Measurements from ENCODE around the gene IL34.

IL34 gene

GRCh38 chr16:70689970-70690891 lies 43.9 kb downstream of the IL34 start:
- DNase-seq, result no peak

DNA sequence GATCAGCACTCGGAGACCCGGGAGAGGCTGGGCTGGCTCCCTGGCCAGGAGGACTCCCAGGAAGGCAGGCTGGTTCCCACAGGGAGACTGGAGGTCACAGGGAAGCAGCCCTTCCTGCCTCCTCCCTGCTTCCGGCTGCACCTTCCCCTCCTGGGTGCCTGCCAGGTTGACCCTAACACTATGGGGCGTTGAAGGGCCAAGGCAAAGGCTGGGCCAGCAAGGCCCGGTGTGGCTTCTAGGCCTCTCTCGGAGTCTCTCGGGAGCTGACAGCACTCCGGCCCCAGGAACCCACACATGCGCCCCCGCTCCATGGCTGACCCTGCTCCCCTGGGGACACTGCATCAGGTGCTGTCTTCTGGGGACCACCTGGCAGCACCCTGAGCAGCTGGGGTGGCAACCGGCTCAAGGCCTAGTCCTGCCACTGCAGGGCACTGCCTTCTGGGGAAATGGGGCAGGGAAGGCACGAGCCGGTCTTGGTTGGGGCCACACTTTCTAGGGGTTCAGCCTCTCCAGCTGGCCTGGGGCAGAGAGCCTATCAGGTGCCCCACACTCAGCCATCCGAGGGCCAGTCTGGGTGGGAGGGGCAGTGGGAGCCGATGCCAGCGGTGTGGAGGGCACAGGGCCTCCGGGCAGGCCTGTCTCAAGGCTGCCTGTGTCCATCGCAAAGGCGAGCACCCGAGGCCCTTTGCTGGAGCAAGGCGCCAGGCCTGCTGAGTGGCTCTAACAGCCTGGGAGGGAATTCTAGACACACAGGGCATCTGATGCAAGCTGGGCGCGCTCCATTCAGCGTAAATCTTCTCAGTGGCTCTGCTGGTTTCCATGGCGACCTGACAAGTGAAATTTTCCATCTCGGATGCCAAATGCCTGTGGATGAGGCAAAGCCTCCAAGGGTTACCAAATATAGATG lies 45.1 kb downstream of the IL34 start:
- DNase-seq, result peak in 1 of 2 experiments; percentile 13

DNA sequence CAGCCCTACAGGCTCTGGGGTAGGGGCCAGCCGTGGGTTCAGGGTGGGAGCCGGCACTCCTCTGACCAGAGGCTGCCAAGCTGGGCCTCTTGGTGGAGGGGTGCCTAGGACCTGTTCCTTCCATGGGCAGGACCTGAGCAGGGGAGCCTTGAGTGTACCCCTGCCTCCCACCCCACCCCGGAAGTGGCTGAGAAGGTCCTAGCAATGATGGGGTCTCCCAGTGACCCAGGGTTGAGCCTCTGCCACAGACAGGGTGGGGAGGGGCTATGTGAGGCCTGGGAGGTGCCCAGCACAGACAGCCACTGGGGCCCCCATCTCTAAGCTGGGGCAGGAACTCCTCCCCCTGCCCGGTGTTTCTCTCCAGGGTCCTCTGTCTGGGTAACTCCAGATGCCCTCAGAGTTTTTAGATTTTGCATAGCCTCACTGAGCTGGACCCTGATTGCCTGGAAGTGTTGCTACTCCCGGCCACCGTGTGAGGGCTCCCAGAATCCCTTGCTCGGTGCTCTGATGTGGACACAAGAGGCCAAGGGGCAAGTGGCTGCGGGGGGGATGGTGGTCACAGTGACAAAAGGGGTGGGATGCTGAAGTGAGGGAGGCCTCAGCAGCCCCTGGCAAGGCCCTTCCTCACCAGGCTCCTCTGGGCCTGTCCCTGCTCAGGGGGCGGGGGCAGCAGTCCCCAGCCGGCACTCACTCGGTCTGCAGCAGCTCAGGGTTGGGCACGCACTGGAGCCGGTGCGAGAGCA lies 45.9 kb downstream of the IL34 start:
- DNase-seq, result no peak

DNA sequence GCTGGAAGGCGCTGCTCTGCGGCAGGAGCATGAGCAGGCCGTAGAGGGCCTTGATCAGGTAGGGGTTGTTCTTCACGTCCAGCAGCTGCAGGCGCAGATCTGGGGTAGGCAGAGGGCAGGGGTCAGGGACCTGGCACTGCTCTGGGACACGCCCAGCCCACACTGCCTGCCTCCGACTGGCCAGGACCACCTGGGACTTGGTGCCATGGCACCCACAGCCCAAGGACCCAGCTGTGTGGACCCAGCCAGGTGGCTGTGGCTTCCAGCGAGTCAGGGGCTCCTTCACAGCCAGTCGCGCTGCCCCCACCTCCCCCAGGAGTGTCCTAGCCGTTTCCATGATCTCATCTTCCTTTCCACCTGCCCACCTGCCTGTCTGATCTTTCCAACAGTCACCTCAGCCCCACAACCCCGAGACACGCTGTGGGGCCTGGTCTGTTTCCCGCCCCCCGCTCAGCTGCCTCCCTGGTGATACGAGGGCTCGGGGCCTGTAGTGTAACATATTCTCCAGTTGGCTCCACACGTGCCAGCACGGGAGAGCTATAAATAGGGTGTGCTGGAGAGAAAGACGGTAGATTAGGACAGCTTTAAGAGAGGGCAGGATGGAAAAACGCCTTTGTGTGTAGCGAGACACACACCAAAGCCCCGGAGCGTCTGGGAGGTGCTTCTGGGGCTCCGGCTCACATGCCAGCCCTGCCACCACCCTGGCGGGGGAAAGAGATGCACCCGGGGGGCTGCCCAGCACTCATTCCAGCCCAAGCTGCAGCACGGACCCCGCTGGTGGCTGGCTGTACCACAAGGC lies 46.7 kb downstream of the IL34 start:
- DNase-seq, result no peak

DNA sequence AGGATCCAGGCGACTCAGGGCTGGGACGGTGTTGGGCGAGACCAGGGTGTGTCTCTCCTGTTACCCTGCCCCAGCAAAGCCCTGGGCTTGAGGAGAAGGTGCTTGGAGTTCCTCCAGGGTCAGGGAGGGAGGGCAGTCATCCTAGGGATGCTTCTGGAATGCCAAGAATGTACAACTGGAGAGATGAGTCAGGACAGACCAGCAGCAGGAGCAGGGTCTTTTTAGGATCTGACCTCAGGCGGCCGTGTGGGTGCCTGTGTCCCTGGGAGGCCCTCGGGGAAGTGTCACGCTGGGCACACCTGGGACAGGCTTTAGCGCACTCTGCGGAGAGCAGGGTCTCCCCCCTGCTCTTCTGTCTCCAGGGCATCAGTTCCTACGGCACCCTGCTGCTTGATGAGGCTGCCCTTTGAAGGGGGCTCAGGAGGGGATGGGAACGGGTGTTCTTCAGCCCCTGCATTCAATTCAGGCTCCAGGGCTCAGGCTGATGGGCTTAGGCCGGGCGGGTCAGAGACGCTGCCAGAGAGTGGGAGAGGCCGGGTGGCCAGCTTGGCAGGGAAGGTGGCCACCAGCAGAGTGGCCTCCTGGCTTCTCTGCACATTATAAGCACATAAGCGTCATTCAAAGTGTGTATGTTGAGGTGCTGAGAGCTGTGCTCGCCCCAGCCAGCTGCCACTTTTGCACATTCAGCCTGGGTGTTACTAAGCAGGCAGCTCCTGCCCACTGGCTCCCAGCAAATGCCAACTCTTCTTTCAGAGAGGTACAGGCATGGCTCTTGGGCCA lies 47.9 kb downstream of the IL34 start:
- peak; percentile 31 to 79 for DNase-seq

GRCh38 chr16:70694868-70695218 lies 48.5 kb downstream of the IL34 start:
- DNase-seq, result no peak

GRCh38 chr16:70695331-70696070 lies 49.1 kb downstream of the IL34 start:
- no peak for DNase-seq

GRCh38 chr16:70696355-70696754 lies 50.0 kb downstream of the IL34 start:
- DNase-seq, result no peak

DNA sequence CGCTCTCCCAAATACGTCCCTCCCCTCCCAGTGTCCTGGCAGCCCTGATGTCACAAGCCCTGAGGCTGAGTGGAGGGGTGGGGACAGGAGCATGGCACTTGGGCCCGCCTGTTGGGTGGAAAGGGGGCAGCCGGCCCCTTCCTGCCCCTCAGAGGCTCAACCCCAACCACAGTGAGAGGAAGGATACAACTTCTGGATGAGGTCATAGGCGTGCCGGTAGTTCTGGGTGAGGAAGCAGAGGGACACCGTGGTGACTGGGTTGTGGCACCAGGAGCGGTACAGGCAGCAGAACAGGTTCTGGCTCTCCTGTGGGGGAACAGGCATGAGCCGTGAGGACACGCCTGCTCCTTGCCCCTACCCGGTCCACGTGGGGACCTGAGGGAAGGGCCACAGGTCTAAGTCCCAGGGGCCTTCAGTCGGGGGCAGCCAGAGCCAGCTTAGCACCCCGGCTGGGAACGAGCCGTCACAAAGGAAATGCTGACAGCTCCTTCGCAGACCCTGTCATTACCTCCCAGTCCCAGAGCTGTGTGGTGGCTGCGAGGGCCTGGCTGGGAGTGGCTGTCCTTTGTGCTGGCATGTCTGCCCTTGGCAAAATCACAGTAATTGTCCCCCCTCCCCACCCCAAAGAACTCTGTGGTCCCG lies 50.7 kb downstream of the IL34 start:
- no peak for DNase-seq

DNA sequence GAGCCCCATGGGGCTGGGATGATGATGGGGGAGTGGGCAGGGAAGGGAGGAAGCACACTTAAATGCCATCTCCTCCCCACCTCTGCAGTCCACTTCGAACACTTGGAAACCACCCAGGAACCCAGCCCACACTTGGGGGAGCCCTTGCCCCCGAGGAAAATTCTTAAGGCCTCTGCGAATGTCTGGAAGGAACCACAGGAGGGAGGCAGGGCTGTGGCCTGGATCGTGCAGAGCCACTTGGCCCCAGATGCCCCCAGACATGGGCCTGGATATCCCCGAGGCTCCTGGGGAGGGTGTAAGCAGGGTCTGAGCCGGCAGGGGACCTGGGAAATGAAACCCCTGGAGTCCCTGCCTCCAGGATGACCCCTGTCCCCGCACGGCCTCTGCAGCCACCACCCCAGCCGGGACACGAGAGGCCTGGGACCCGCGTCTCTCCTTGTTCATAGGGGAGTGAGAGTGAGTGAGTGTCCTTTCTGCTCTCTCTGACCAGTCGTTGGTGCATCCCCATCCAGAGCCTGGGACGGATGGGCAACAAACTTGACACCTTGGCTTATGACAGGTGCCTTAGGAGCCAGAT lies 51.3 kb downstream of the IL34 start:
- no peak for DNase-seq

DNA sequence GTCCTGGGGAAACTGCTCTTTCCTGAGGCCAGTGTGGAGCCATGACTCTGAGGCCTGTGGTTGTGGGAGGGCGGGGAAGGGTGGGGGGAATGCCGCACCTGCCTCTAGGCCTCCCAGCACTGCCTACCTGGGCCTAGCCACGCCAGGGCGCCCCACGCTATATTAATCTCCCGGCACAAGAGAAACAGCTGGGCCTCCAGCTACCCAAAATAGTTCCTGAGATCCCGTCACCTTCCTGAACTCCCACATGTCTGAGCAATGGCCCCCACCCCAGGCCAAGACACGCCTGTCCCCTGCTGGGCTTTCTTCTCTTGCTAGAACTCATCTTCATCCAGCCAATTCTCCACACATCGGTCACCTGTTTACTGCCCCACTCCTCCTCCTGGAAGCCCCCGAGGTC lies 52.5 kb downstream of the IL34 start:
- no peak for DNase-seq

- no peak for DNase-seq
These were observed 53.3 kb downstream of the IL34 start for GRCh38 chr16:70699696-70700095.

DNA sequence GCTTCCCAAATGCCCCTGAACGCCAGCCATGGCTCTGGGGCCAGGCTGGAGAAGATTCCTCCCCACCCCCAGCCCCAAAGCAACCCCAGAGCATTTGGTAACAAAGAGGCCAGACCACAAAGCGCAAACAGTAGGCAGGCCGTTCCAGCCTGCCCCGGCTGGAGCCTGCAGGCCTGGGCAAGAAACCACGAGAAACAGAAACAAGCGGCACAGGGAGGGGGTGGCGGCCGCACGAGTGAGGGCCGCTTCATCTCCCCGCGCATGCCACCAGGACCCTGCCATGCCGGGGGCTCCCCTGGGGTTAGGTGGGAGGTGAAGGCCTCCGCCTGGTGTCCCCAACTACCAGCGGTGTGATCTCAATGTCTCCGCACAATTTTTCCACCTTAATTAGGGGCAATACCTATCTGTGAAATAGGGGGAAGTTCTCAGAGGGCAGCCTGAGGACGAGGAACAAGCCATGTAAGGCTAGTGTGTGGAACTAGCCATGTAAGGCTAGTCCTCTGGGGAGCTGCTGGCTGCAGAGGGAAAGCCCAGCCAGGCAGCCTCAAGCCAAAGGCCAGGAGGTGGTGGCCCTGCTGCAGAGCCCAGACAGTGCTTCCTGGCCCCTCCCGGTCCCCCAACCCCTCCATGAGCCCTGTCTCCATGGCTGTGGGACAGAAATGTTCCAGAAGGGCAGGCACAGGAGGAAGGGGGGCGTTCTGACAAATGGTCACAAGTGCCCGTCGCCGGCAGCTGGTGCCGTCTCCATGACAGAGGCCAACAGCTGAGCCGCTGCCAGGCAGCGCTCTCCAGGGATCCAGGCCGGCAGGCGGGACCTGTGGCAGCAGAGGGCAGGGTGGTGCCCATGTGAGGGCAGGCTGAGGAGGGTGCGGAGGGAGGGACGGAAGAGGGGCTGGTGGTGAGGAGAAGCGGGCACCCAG lies 54.0 kb downstream of the IL34 start:
- DNase-seq, result no peak

DNA sequence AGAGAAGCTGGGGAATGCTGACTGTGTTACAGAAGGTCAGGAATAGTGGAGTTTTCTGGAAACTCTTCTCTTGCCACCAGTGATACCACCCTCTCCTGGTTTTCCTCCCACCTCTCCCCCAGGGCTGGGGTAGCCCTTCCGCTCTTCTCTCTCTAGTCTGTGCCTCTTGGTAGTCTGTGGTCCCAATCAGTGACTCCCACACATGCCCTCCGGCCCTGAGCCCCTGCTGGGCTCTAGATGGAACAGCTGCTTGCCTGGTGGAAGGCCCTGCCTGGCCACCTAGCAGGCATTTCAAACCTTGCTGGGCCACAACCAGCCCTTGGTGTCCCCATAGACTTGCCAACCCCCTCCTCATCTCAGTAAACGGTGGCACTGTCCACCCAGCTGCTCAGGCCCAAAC lies 54.7 kb downstream of the IL34 start:
- DNase-seq, result no peak

DNA sequence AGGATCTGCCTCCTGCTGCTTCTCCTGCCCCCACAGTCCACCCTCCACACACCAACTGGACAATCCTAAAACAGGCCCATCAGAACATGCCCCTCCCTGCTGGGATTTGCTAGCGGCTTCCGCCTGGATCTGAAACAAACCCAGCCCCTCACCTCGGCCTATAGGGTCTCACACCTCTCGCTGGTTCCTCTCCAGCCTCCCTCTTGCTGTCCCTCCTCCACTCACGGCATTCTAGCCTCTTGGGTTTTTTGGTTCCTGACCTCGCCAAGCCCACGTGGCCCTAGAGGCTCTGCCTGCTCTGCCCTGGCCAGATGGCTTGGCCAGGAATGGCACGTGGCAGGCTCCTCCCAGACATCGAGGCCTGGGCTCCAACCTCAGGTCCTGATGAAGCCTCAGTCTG lies 55.2 kb downstream of the IL34 start:
- DNase-seq, result no peak

- DNase-seq, result no peak
These were observed 55.6 kb downstream of the IL34 start for GRCh38 chr16:70701998-70702397.

DNA sequence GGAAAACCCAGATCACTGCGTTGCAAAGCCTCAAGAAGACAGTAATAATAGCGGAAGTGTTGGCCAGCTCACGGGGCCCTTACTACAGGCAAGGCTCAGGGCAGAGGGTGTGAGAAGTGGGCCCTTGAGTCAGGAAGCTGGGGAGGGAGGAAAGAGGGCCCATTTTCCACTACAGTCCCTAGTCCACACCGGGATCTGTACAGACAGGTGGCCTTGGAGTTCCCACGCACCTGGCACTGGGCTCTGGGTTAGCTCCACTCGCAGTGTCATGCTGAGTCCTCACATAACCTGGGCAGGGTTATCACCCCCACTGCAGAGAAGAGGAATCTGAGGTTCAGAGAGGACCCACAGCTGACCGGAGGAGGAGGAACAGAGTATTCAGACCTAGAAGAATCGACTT lies 56.3 kb downstream of the IL34 start:
- no peak for DNase-seq

GRCh38 chr16:70703041-70703834 lies 56.9 kb downstream of the IL34 start:
- DNase-seq, result no peak
